GM12891 (cell line): ENCODE data around the gene LSM2.

Source experiments
- DNase-seq: peaks from one replicate; pipeline ENCODE4 v3.0.0; 2011; ENCODE audit warnings: low spot score; ENCODE audit not compliant: insufficient read length
- FAIRE-seq: peaks from 2 replicates; lab custom pipeline; 2011; peaks lifted over from hg19 to GRCh38; lab: Jason Lieb, UNC
- PAX5 ChIP-seq: IDR thresholded peaks from 2 replicates; pipeline ENCODE4 v1.6.1; 2011; ENCODE audit warnings: low read length, moderate library complexity, mild to moderate bottlenecking; ENCODE audit not compliant: insufficient read depth, severe bottlenecking
- POLR2A ChIP-seq: IDR thresholded peaks from 2 replicates; pipeline ENCODE4 v1.6.1; 2011; ENCODE audit warnings: low read depth, low read length, control low read depth
- POLR2AphosphoS5 ChIP-seq: IDR thresholded peaks from 2 replicates; pipeline ENCODE4 v1.6.1; 2011; ENCODE audit warnings: low read depth, low read length, control low read depth
- POU2F2 ChIP-seq: IDR thresholded peaks from 2 replicates; pipeline ENCODE4 v1.6.1; 2011; ENCODE audit warnings: low read depth, mild to moderate bottlenecking, control low read depth, low read length, moderate library complexity
- SPI1 ChIP-seq: IDR thresholded peaks from 2 replicates; pipeline ENCODE4 v1.6.1; 2011; ENCODE audit warnings: low read depth, low read length, control low read depth
- TAF1 ChIP-seq: IDR thresholded peaks from 2 replicates; pipeline ENCODE4 v1.6.1; 2011; ENCODE audit warnings: low read depth, low read length, control low read depth

Gene LSM2

GRCh38 chr6:31781244-31782125 lies 25.3 kb downstream of the LSM2 start:
- no peak for TF ChIP-seq POLR2A
- TF ChIP-seq SPI1 = no peak
- TF ChIP-seq TAF1 = no peak
- no peak for TF ChIP-seq PAX5
- FAIRE-seq (no peak), DNase-seq (no peak)

GRCh38 chr6:31780507-31781243 lies 26.1 kb downstream of the LSM2 start:
- TF ChIP-seq SPI1 (no peak), POLR2AphosphoS5 (no peak)
- FAIRE-seq = no peak
- DNase-seq = no peak

GRCh38 chr6:31779908-31780307 lies 26.9 kb downstream of the LSM2 start:
- TF ChIP-seq PAX5 (no peak), SPI1 (no peak), TAF1 (no peak)
- FAIRE-seq = no peak
- no peak for DNase-seq

- no peak for DNase-seq
- FAIRE-seq = no peak
Measured at GRCh38 chr6:31778999-31779885, 27.5 kb downstream of the LSM2 start.

GRCh38 chr6:31778193-31778592 lies 28.6 kb downstream of the LSM2 start:
- FAIRE-seq (no peak), DNase-seq (no peak)
- TF ChIP-seq PAX5 = no peak
- no peak for TF ChIP-seq POLR2A
- TF ChIP-seq TAF1 = no peak
- no peak for TF ChIP-seq POLR2AphosphoS5
- no peak for TF ChIP-seq POU2F2
- TF ChIP-seq SPI1 = no peak

More at GRCh38 chr6:31778999-31779885, 27.5 kb downstream of the LSM2 start:
- no peak for TF ChIP-seq PAX5
- no peak for TF ChIP-seq SPI1
- no peak for TF ChIP-seq POLR2A
- TF ChIP-seq POU2F2 = no peak
- TF ChIP-seq TAF1 = no peak
- TF ChIP-seq POLR2AphosphoS5 = no peak

- TF ChIP-seq POLR2A (no peak), PAX5 (no peak), TAF1 (no peak), SPI1 (no peak), POU2F2 (no peak), POLR2AphosphoS5 (no peak)
- FAIRE-seq (no peak), DNase-seq (no peak)
Measured at GRCh38 chr6:31777667-31778050, 29.1 kb downstream of the LSM2 start.

GRCh38 chr6:31776989-31777666 lies 29.6 kb downstream of the LSM2 start, which contains the start of gene VWA7:
Gene VWA7, minus strand, starts transcription at chr6:31777328. Its CDS starts 549 bp downstream, at chr6:31776779.
- DNase-seq = peak; percentile 88
- peak; percentile 93 for FAIRE-seq
- peak; percentile 80 for TF ChIP-seq POU2F2
- peak; percentile 62 for TF ChIP-seq POLR2AphosphoS5
- no peak for TF ChIP-seq TAF1
- peak; percentile 20 for TF ChIP-seq PAX5
- no peak for TF ChIP-seq POLR2A
- 0 out of 2 replicates have a peak, but pooled peaks have one; percentile 19 for TF ChIP-seq SPI1

GRCh38 chr6:31776485-31776988 lies 30.2 kb downstream of the LSM2 start:
- FAIRE-seq = no peak
- no peak for DNase-seq
- TF ChIP-seq POLR2AphosphoS5 (no peak), POLR2A (no peak), TAF1 (no peak), POU2F2 (no peak), PAX5 (no peak), SPI1 (no peak)
